Activated T-cell treated with anti-CD3 and anti-CD28 coated beads, Interleukin-2, amount 50 U/mL, for 1 hour (primary cell): ENCODE data around the gene ABCC1.
"Not testable (repeated sequence)": the region's sequence is repeated elsewhere in the genome, so short reads cannot be mapped to it uniquely, and the experiment has no call there.

Source experiments
- DNase-seq: peaks from one replicate; pipeline ENCODE4 v3.0.0-alpha.2; 2020

Gene ABCC1

GRCh38 chr16:15949210-15950160 lies at the start of gene ABCC1:
ABCC1 (plus strand) TSS chr16:15949616; CDS start chr16:15949752, 136 bp downstream.
- DNase-seq: peak; percentile 75

DNA sequence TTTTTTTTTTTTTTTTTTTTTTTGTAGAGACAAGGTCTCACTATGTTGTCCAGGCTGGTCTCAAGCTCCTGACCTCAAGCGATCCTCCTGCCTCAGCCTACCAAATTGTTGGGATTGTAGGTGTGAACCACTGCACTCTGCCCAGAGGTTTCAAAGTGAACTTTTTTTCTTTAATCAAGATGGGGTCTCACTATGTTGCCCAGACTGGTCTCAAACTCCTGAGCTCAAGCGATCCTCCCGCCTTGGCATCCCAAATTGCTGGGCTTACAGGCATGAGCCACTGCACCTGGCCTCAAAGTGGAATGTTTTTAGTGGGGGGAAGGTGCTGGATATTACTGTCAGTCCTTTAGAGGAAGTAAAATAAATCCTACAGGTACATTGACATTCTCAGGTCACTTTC lies 49.1 kb upstream of the ABCC1 start:
- no peak for DNase-seq

- no peak for DNase-seq
Observed at GRCh38 chr16:15900901-15901500, 48.4 kb upstream of the ABCC1 start.

DNA sequence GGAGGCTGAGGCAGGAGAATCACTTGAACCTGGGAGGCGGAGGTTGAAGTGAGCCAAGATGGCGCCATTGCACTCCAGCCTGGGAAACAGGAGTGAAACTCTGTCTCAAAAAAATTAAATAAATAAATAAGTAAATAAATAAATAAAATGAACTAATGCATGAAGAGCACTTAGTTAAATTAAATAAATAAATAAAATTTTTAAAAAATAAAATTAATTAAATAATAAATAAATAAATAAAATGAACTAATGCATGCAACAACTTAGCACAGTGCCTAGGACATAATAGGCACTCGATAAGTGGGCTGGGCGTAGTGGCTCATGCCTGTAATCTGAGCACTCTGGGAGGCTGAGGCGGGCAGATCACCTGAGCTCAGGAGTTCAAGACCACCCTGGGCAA lies 45.5 kb upstream of the ABCC1 start:
- DNase-seq: no peak

DNA sequence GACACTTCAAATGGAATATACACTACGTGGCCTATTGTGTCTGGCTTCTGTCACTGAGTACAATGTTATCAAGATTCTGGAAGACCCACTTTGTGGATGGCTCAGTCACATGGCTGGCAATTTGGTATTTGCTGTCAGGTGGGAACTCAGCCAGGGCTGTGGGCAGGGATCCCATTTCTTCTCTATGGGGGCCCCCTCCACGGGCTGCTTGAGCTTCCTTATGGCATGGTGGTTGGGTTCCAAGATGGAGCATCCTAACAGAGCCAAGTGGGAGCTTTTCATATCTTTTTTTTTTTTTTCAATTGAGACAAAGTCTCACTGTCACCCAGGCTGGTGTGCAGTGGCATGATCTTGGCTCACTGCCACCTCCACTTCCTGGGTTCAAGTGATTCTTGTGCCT lies 43.0 kb upstream of the ABCC1 start:
- DNase-seq: no peak

DNA sequence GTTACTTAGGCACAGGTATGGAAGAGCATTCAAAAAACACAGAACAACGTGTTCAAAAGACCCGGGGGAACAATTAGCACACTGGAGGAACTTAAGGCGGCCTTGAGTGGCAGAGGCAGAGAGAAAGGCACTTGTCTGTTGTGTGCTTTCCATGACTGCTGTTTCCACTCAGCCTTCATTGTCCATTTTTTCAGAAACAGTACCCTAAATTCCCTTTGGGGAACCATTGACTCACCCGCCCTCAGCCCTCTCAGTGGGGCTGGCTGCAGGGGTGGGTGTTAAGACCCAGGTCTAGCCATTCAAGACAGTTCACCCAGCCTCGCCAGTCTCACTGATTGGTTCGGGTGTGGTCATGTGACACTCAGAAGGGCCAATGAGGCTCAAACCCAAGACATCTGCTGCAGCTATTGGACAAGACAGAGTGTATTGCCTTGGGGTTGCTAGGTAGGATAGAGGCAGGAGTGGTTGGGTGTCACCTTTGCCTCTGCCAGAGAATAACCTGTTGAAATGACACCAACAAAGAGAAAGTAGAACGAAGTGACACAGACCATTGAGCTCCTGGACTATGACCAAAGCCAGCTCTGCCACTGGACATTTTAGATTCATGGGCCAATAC lies 41.4 kb upstream of the ABCC1 start:
- DNase-seq: no peak

GRCh38 chr16:15911198-15911597 lies 38.2 kb upstream of the ABCC1 start:
- no peak for DNase-seq

DNA sequence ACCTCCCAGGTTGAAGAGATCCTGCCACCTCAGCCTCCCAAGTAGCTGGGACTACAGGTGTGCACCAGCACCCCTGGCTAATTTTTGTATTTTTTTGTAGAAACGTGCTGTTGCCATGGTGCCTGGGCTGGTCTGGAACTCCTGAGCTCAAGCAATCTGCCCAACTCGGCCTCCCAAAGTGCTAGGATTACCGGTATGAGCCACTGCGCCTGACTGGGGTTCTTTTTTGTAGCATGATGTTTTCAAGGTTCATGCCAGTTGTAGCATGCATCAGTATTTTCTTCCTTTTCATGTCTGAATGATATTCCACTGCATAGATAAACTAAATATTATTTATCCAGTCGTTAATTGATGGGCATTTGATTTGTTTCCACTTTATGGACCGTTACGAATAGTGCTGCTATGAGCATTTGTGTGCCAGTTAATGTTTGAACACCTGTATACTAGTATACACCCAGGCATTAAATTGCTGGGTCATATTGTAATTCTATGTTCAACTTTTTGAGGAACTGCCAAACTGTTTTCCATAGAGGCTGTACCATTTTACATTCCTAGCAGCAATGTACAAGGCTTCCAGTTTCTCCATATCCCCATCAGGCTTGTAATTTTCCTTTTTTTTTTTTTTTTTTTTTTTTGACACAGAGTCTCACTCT lies 36.2 kb upstream of the ABCC1 start:
- no peak for DNase-seq

- no peak for DNase-seq
Observed at GRCh38 chr16:15915555-15916081, 33.8 kb upstream of the ABCC1 start.

DNA sequence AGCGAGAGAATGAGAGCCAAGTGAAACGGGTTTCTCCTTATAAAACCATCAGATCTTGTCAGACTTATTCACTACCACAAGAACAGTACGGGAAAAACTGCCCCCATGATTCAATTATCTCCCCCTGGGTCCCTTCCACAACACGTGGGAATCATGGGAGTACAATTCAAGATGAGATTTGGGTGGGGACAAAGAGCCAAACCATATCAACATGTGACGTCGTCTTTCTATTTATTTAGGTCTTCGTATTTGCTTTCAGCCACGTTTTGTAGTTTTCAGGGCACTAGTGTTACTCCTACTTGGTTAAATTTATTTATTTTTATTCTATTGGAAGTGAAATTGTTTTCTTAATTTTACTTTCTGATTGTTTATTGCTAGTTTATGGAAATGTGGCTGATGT lies 33.1 kb upstream of the ABCC1 start:
- DNase-seq: no peak

GRCh38 chr16:15918314-15918713 lies 31.1 kb upstream of the ABCC1 start:
- DNase-seq: not testable (repeated sequence)

GRCh38 chr16:15919331-15919730 lies 30.1 kb upstream of the ABCC1 start:
- no peak for DNase-seq

DNA sequence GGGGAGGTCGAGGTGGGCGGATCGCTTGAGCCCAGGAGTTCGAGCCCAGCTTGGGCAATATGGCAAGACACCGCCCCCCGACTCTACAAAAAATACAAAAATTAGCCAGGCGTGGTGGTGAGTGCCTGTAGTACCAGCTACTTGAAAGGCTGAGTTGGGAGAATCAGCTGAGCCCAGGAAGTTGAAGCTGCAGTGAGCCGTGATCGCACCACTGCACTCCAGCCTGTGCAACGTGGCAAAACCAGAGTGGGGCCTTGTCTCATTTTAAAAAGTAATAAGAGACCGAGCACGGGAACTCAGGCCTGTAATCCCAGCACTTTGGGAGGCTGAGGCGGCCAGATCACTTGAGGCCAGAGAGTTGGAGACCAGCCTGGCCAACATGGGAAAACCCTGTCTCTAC lies 24.4 kb upstream of the ABCC1 start:
- DNase-seq: no peak

DNA sequence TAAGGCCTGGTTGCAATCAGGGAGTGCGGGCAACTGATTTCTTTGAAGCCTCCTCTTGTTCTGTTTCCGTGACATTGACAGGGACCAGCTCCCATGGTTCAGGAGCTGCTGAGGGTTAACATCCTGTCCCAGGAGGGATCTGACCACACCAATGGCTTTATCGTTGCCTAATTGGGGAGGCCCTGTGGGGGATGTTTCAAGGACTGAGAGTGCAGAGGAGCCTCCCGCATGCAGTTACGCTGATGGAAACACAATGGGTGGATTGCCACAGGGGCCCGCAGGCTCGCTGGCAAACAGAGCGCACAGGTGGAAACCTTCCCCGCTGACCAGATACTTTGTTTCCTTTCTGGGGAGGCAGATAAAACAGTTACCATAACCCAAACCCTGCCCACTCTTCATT lies 23.8 kb upstream of the ABCC1 start:
- DNase-seq: no peak

DNA sequence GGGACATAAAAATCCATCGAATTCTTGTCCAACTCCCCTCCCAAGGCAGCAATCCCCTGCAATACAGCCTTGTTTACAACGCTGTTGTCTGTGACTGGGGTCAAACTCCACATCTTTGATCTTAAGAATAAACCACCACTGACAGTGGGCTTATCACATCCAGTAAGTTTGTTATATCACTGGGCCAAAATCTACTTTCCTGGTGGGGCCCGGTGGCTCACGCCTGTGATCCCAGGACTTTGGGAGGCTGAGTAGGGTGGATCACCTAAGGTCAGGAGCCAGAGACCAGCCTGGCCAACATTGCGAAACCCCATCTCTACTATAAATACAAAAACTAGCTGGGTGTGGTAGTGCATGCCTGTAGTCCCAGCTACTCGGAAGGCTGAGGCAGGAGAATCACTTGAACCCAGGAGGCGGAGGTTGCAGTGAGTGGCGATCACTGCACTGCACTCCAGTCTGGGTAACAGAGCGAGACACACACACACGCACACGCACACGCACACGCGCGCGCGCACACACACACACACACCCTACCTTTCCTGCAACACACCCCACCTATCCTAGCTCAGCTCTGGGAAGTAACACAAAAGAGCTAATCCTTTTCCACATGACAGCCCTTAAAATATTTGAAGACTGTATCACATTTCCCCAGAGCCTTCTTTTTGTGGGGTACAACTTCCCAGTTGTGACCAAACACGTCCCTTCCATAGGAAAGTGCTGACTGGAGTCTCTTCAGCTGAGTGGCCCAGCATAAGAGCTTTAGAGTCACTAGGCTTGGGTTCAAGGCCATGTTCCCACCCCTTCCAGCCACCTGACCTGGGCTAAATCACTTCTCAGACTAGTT lies 20.9 kb upstream of the ABCC1 start:
- DNase-seq: no peak

- no peak for DNase-seq
Observed at GRCh38 chr16:15932939-15933338, 16.5 kb upstream of the ABCC1 start.

- no peak for DNase-seq
Observed at GRCh38 chr16:15933781-15934180, 15.6 kb upstream of the ABCC1 start.

DNA sequence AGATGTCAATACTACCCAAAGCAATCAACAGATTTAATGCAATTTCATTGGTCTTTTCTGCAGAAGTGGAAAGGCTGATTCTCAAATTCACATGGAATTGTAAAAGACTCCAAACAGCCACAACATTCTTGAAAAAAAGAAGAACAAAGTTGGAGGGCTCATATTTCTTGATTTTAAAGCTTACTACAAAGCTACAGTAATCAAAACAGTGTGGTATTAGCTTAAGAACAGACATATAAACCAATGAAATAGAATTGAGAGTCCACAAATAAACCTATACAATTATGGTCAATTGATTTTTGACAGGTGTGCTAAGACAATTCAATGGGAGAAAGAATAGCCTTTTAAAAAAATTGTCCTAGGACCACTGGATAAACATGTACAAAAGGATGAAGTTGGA lies 14.4 kb upstream of the ABCC1 start:
- DNase-seq: no peak

DNA sequence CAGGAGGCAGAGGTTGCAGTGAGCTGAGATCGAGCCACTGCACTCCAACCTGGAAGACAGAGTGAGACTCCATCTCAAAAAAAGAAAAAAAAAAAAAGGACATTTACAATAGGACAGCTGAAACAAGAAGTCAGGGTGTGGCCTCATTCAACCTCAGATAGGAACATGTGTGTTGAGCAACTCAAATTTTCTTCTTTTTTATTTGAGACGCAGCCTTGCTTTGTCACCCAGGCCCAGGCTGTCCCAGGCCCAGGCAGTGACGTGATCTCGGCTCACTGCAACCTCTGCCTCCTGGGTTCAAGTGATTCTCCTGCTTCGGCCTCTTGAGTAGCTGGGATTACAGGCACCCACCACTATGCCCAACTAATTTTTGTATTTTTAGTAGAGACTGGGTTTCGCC lies 12.6 kb upstream of the ABCC1 start:
- DNase-seq: not testable (repeated sequence)

DNA sequence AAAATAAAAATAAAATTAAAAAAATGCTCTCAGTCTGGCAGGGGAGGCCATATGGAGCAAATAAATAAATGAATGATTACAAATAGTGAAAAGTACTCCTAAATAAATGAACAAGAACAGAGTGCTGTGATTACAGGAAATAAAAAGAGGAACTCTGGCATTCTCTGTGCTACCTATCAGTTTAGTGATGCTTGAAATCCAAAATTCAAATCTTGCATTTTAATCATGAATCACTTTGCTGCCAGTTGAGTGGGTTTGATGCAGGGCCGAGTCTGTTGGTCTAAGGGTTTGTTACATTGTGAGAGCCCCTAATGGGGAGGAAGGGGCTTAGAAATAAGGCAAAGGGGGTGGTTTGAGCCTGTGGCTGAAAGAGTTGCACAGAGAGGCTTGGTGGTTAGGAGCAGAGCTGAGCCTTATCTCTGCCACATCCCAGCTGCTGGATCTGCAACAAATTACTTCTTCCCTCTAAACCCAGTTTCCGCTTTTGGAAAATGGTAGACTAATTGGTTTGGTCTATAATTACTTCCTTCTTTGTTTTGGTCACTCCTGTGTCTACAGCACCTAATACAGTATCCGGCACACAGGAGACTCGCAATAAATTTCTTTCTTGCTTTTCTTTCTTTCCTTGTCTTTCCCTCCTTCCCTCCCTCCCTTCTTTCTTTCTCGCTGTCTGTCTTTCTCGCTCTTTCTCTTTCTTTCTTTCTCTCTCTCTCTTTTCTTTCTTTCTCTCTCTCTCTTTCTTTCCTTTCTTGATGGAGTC lies 6.3 kb upstream of the ABCC1 start:
- no peak for DNase-seq

DNA sequence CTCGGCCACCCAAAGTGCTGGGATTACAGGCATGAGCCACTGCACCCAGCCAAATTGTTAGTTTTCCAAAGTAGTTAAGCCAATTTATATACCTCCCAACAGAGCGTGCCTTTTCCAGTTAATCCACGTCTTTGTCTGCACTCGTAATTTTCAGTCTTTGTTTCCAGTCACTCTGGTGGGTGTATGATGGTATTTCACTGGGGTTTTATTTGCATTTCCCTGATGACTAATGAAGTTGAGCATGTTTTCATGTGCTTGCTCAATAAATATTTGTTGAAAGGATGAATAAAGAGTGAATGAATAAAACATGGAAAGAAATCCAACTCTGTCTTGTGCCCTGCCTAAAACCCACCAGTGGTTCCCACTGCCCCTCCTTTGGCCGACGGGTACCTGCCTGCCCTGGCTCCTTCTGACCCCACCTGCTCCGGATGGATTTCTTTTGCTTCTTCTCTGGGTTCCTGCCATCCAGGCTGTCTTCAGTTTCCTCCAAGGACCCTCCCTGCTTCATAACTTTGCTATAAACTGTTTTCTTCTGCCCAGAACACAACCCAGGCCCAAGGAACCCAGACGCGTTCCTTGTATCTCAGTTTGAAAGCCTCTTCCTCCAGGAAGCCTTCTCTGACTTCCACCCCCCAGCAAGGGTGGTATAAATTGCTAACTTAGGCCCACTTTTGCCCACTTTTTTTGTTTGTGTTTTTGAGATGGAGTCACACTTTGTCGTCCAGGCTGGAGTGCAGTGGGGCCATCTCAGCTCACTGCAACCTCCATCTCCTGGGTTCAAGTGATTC lies 3.0 kb upstream of the ABCC1 start:
- no peak for DNase-seq
